ENCODE measurements around the gene BOLL.

GRCh38 chr2:197784956-197785941, at the start of gene BOLL:
- no peak for TF ChIP-seq CTCF (conservative IDR thresholded peaks at IDR 0.05; ENCODE audit: low read length)
- no peak for TF ChIP-seq EZH2phosphoT487 (IDR thresholded peaks at IDR 0.05; ENCODE audit: borderline replicate concordance, low read depth, low read length)

All from OCI-LY7 (cell line).